A673 (cell line): ENCODE results near the gene FCMR.

Experiments used
- EZH2 ChIP-seq: fragments of 200-600 bp; sonication (generic); IDR thresholded peaks from 2 replicates; pipeline ENCODE4 v1.6.1; 2017; ENCODE audit warnings: borderline replicate concordance, low read depth, mild to moderate bottlenecking, mixed read lengths, antibody characterized with exemption, low read length; ENCODE audit not compliant: poor library complexity, severe bottlenecking
- TF ChIP-seq, protein P1 (sequence below): fragments of 300-800, 200-600 bp; sonication (generic); conservative IDR thresholded peaks from 2 replicates; pipeline ENCODE4 v1.5.1; 2017; ENCODE audit warnings: low read depth, mild to moderate bottlenecking, antibody characterized with exemption, low read length, moderate library complexity, mixed read lengths

DNA sequence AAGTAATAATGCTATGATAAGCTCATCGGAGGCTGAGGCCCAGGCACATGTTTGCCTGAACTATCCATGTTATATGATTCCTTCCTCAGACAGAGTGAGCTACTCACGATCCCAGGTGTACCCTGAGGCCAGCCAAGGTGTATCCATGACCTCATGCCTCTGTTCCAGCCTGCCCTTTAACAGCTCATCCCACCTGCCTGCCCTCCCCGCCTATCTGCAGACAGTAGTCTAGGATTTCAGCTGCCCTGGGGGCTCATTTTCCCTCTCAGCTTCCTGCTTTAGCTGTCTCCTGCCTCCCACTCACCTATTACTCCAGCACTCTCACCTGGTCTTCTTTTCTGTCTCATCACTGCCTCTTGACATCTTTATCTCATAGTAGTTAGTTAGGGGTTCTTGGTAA, 26.4 kb downstream of the FCMR start:
- TF ChIP-seq, protein P1, sequence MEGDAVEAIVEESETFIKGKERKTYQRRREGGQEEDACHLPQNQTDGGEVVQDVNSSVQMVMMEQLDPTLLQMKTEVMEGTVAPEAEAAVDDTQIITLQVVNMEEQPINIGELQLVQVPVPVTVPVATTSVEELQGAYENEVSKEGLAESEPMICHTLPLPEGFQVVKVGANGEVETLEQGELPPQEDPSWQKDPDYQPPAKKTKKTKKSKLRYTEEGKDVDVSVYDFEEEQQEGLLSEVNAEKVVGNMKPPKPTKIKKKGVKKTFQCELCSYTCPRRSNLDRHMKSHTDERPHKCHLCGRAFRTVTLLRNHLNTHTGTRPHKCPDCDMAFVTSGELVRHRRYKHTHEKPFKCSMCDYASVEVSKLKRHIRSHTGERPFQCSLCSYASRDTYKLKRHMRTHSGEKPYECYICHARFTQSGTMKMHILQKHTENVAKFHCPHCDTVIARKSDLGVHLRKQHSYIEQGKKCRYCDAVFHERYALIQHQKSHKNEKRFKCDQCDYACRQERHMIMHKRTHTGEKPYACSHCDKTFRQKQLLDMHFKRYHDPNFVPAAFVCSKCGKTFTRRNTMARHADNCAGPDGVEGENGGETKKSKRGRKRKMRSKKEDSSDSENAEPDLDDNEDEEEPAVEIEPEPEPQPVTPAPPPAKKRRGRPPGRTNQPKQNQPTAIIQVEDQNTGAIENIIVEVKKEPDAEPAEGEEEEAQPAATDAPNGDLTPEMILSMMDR = no peak
- TF ChIP-seq EZH2 = no peak
